ENCODE measurements around the gene C2CD2. TPM values are rescaled to one million over a fixed set of nuclear protein-coding genes. Genes with fewer than 3 reads are reported as not detected.
"Not testable (repeated sequence)": the region's sequence is repeated elsewhere in the genome, so short reads cannot be mapped to it uniquely, and the experiment has no call there.

C2CD2 gene
- total and polyA plus RNA-seq, 2 donors (not counting 3 experiments of a cell fraction or from before 2014, with no cell fraction given): 32.6 to 41.2 TPM

GRCh38 chr21:41995577-41995976, 41.8 kb upstream of the C2CD2 start:
- peaks cover 10 to 15% of the 10 kb centered on the region in 2 experiments for H3K36me3 ChIP-seq (ENCODE audit: control insufficient read depth in 2 of 2, extremely low read depth in 1 of 2, insufficient read depth in 2 of 2, low read length in 2 of 2)
- H3K4me2 ChIP-seq (ENCODE audit: insufficient read depth, low read length): no peak overlapping the region
- ChIA-PET POLR2A (no interaction called here), CTCF (no interaction called here)
- H3K4me3 ChIP-seq (replicated peaks in 1 of 3; ENCODE audit: insufficient read depth in 1 of 3, low read depth in 1 of 3, low read length in 3 of 3): no peak overlapping the region
- dilution Hi-C loops (cut with MboI; ENCODE audit: extremely low pct_ligation_motif_present, low sequenced_read_pairs): no loop called here
- TF ChIP-seq JUN (IDR thresholded peaks at IDR 0.05; ENCODE audit: borderline replicate concordance, insufficient read depth, insufficient read length, low read depth): no peak
- no peak for TF ChIP-seq FOS (IDR thresholded peaks at IDR 0.05; ENCODE audit: borderline replicate concordance, insufficient read depth, low read length)
- TF ChIP-seq GATA2 (IDR thresholded peaks at IDR 0.05; ENCODE audit: insufficient read depth, insufficient read length, low read depth, low read length): no peak
- no peak for TF ChIP-seq POLR2AphosphoS5 (IDR thresholded peaks at IDR 0.05; ENCODE audit: insufficient read depth, low read depth, low read length)
- no peak for TF ChIP-seq MAX (IDR thresholded peaks at IDR 0.05; ENCODE audit: insufficient read depth, insufficient read length)
- no peak for TF ChIP-seq MYC (IDR thresholded peaks at IDR 0.05; ENCODE audit: low read depth, low read length)
- no peak for TF ChIP-seq POLR2A (IDR thresholded peaks at IDR 0.05; ENCODE audit: low read depth, low read length)
- no peak for TF ChIP-seq EZH2 (IDR thresholded peaks at IDR 0.05; ENCODE audit: borderline replicate concordance, low read depth, low read length, severe bottlenecking)
- TF ChIP-seq CTCF (IDR thresholded peaks at IDR 0.05; ENCODE audit: extremely low read depth in 1 of 2, insufficient read depth in 1 of 2, low read depth in 1 of 2, low read length in 2 of 2): no peak
- H2AFZ ChIP-seq (ENCODE audit: low read depth, low read length): no peak overlapping the region
- H3K27ac ChIP-seq (ENCODE audit: insufficient read depth, low read depth, low read length): no peak overlapping the region
- intact Hi-C loops (cut with micrococcal nuclease): no loop called here
- no peaks in the 10 kb centered on the region for H3K27me3 ChIP-seq (ENCODE audit: control insufficient read depth in 2 of 2, insufficient read depth in 2 of 2, low read length in 2 of 2)
- H3K79me2 ChIP-seq (ENCODE audit: control insufficient read depth, insufficient read depth, low read length): peaks cover 3% of the 10 kb centered on the region
- H3K4me1 ChIP-seq (ENCODE audit: control insufficient read depth, extremely low read depth, insufficient read depth, low read length): no peaks in the 10 kb centered on the region
- no peaks in the 10 kb centered on the region for H3K9me1 ChIP-seq (replicated peaks; ENCODE audit: control insufficient read depth, extremely low read depth, insufficient read depth, low read length)
- no TSS peak for BruUV-seq (replicated peaks)
- no peak overlapping the region for H3K9ac ChIP-seq (replicated peaks; ENCODE audit: extremely low read depth, insufficient read depth, low read length)
- H4K20me1 ChIP-seq (replicated peaks; ENCODE audit: control insufficient read depth, extremely low read depth, insufficient read depth, low read length): peaks cover 2% of the 10 kb centered on the region
- DNase-seq (ENCODE audit: low read depth, low spot score) (no peak), FAIRE-seq (no peak)
- no peaks in the 10 kb centered on the region for H3K9me3 ChIP-seq (replicated peaks; ENCODE audit: control insufficient read depth, insufficient read depth, low read length)

GRCh38 chr21:41994613-41995012, 40.8 kb upstream of the C2CD2 start:
- H3K27ac ChIP-seq (ENCODE audit: insufficient read depth, low read depth, low read length); H3K9me1 ChIP-seq (replicated peaks; ENCODE audit: control insufficient read depth, extremely low read depth, insufficient read depth, low read length); intact Hi-C loops (cut with micrococcal nuclease); H3K9ac ChIP-seq (replicated peaks; ENCODE audit: extremely low read depth, insufficient read depth, low read length); BruUV-seq (replicated peaks); DNase-seq (ENCODE audit: low read depth, low spot score); H4K20me1 ChIP-seq (replicated peaks; ENCODE audit: control insufficient read depth, extremely low read depth, insufficient read depth, low read length); H2AFZ ChIP-seq (ENCODE audit: low read depth, low read length); POLR2A ChIA-PET; H3K27me3 ChIP-seq (ENCODE audit: control insufficient read depth in 2 of 2, insufficient read depth in 2 of 2, low read length in 2 of 2); H3K79me2 ChIP-seq (ENCODE audit: control insufficient read depth, insufficient read depth, low read length); H3K4me2 ChIP-seq (ENCODE audit: insufficient read depth, low read length); dilution Hi-C loops (cut with MboI; ENCODE audit: extremely low pct_ligation_motif_present, low sequenced_read_pairs); H3K9me3 ChIP-seq (replicated peaks; ENCODE audit: control insufficient read depth, insufficient read depth, low read length); FAIRE-seq; H3K4me3 ChIP-seq (replicated peaks in 1 of 3; ENCODE audit: insufficient read depth in 1 of 3, low read depth in 1 of 3, low read length in 3 of 3); H3K4me1 ChIP-seq (ENCODE audit: control insufficient read depth, extremely low read depth, insufficient read depth, low read length): not testable (repeated sequence)
- H3K36me3 ChIP-seq (ENCODE audit: control insufficient read depth in 2 of 2, extremely low read depth in 1 of 2, insufficient read depth in 2 of 2, low read length in 2 of 2): peaks cover 10 to 12% of the 10 kb centered on the region in 2 experiments
- CTCF ChIA-PET: interaction anchor here (0.7 to 1.2 kb wide), 3 partner anchors 14 to 113 kb away, joined by 3 to 7 read pairs (median 3); no protein-coding TSS in a partner anchor

Data from endothelial cell of umbilical vein (primary cell).